Smooth muscle cell (in vitro differentiated cells): ENCODE measurements around the gene UPF1. TPM values are rescaled to one million over a fixed set of nuclear protein-coding genes. Genes with fewer than 3 reads are reported as not detected.
"Not testable (repeated sequence)": the region's sequence is repeated elsewhere in the genome, so short reads cannot be mapped to it uniquely, and the experiment has no call there.

ENCODE experiments used
- DNase-seq: peaks from one replicate; lab custom pipeline; 2025; ENCODE audit not compliant: unreplicated experiment; lab: John Stamatoyannopoulos, UW
- H2AFZ ChIP-seq: fragments of 200-600 bp; sonication (generic); 2 replicates; pipeline ENCODE4 v1.6.0; 2016; ENCODE audit warnings: antibody characterized with exemption, low read depth, mild to moderate bottlenecking
- H3F3A ChIP-seq: fragments of 200-600 bp; sonication (generic); 2 replicates; pipeline ENCODE4 v1.6.0; 2017; ENCODE audit warnings: antibody characterized with exemption, low read depth
- H3K27ac ChIP-seq: fragments of 200-600 bp; sonication (generic); 2 replicates; pipeline ENCODE4 v1.5.1; 2016; ENCODE audit warnings: low read depth, mild to moderate bottlenecking
- H3K27me3 ChIP-seq: fragments of 200-600 bp; sonication (generic); 2 replicates; pipeline ENCODE4 v1.6.1; 2016; ENCODE audit warnings: low read depth, mild to moderate bottlenecking
- H3K36me3 ChIP-seq: fragments of 200-600 bp; sonication (generic); 2 replicates; pipeline ENCODE4 v1.5.1; 2016; ENCODE audit warnings: low read depth
- H3K4me1 ChIP-seq: fragments of 200-600 bp; sonication (generic); 2 replicates; pipeline ENCODE4 v1.5.1; 2016; ENCODE audit warnings: low read depth
- H3K4me2 ChIP-seq: fragments of 200-600 bp; sonication (generic); 2 replicates; pipeline ENCODE4 v1.6.0; 2016; ENCODE audit warnings: mild to moderate bottlenecking
- H3K4me3 ChIP-seq: fragments of 200-600 bp; sonication (generic); 2 replicates; pipeline ENCODE4 v1.5.1; 2016; ENCODE audit warnings: mild to moderate bottlenecking
- H3K79me2 ChIP-seq: fragments of 200-600 bp; sonication (generic); 2 replicates; pipeline ENCODE4 v1.6.0; 2016; ENCODE audit warnings: low read depth, mild to moderate bottlenecking
- H3K9ac ChIP-seq: fragments of 200-600 bp; sonication (generic); 2 replicates; pipeline ENCODE4 v1.6.0; 2016; ENCODE audit warnings: low read depth
- H3K9me3 ChIP-seq: fragments of 200-600 bp; sonication (generic); replicated peaks from 2 replicates; pipeline ENCODE4 v1.5.1; 2016; ENCODE audit warnings: low read depth
- H4K20me1 ChIP-seq: fragments of 200-600 bp; sonication (generic); 2 replicates; pipeline ENCODE4 v1.6.0; 2016; ENCODE audit warnings: low read depth
- WGBS: methylation state at CpG from one replicate; pipeline ENCODE4 v1.1.7; 2016; ENCODE audit warnings: low lambda C conversion rate; 5-methylcytosine and 5-hydroxymethylcytosine counted together
- polyA plus RNA-seq: library from polyadenylated mRNA; unstranded; fragments of >200 nt; fragmentation: Nextera tagmentation; extraction: Ambion mirVana; gene quantifications from 2 replicates; pipeline ENCODE4 v1.2.1, GENCODE V29; 2016
- total RNA-seq: library from RNA; depleted of rRNA; stranded (reverse); fragments of >200 nt; gene quantifications from 2 replicates; pipeline ENCODE4 v1.2.3, GENCODE V29; 2014
- TF ChIP-seq, protein P1 (sequence below): fragments of 200-600 bp; sonication (generic); IDR thresholded peaks from 2 replicates; pipeline ENCODE4 v1.5.1; 2017; ENCODE audit warnings: borderline replicate concordance, mild to moderate bottlenecking, antibody characterized with exemption; ENCODE audit not compliant: insufficient read depth, poor library complexity, severe bottlenecking

The UPF1 gene
- total and polyA plus RNA-seq, 2 experiments from 2014 or later, result 30.3 to 37.8 TPM

DNA sequence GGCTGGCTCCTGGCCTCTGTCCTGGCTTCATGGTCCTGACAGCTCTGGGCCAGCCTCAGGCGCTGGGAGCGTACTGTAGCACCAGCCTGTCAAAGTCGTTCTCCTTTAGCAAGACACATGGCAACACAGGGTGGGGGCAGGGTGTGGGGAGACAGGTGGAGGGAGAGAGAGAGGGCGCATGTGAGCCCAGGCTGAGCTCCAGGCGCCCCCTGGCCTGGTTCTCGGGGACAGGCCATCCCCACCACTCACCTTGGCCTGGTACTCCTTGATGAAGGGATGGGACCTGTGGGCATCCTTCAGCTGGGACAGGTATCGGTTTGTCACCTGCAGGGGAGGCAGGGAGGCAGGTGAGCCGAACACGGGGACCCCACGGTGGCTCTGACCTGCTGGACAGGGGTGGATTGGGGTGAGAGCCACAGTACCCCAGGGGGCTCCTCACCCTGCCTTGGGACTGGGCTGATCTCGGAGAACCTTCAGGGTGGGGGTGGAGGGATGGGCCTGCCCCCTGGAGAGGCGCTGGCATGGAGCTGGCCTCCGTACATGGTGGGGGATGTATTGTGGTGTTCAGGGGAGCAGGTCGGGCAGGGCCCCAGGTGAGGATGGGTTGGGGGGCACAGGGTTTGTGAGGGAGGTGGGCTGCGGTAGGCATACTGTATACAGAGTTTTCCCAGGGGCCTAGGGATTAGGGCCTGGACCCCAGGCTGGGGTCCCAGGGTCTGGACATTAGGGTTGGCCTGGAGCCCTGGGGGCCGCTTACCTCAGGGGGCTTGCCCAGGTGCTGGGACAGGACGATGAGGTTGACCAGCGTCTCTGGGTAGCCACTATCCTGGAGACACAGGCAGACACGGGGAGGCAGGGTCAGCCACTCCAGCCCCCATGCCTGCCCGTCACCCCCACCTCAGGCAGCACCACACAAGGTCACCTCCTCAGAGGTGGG lies 68.1 kb downstream of the UPF1 start:
- Histone ChIP-seq H2AFZ (no peak overlapping the region), H3K9ac (no peak overlapping the region), H3K4me2 (no peak overlapping the region), H3K27me3 (no peaks in the 10 kb centered on the region), H3K4me3 (no peak overlapping the region), H3K27ac (no peak overlapping the region), H3K4me1 (peaks cover under 1% of the 10 kb centered on the region), H3K9me3 (no peaks in the 10 kb centered on the region), H3K79me2 (no peaks in the 10 kb centered on the region), H3K36me3 (no peaks in the 10 kb centered on the region), H3F3A (no peaks in the 10 kb centered on the region), H4K20me1 (peaks cover 21% of the 10 kb centered on the region)
- 91% methylated on average over 20 of the region's 20 CpGs for WGBS
- TF ChIP-seq, protein P1, sequence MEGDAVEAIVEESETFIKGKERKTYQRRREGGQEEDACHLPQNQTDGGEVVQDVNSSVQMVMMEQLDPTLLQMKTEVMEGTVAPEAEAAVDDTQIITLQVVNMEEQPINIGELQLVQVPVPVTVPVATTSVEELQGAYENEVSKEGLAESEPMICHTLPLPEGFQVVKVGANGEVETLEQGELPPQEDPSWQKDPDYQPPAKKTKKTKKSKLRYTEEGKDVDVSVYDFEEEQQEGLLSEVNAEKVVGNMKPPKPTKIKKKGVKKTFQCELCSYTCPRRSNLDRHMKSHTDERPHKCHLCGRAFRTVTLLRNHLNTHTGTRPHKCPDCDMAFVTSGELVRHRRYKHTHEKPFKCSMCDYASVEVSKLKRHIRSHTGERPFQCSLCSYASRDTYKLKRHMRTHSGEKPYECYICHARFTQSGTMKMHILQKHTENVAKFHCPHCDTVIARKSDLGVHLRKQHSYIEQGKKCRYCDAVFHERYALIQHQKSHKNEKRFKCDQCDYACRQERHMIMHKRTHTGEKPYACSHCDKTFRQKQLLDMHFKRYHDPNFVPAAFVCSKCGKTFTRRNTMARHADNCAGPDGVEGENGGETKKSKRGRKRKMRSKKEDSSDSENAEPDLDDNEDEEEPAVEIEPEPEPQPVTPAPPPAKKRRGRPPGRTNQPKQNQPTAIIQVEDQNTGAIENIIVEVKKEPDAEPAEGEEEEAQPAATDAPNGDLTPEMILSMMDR, result no peak
- DNase-seq, result no peak

DNA sequence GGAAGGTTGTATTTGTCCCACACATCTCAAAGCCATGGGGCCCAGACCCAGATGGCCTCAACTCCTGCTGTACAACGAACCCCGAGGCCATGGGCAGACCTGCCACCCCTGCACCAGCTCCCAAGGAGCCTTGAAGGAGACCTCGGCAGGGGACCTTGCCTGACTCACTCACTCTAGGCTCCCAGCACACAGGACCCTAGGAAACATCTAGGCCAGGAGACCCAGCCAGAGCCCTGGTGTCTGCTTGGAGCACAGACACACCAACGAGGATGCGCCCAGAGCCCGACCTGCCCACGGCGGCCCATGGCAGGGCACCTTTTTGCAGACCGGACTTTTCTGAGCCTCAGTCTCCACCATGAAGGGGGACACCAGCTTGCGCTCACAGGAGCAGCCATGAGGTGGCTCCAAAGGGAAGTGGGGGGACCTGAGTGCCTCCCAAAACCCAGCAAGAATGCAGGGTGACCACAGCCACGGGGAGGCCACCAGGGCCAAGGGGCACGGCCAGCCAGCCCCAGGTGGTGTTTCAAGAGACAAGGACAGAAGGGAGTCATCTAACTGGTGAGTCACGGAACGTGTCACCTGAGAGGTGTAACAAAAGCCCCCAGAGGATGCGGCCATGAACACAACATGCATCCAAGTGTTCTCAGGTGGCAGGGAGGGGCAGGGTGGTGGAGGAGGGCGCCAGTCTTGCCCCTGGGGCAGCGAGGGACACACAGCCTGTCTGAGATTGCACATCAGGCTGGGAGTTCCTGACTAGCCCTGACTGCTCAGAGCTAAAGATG lies 69.1 kb downstream of the UPF1 start:
- no peak overlapping the region for H3K9ac ChIP-seq
- 96% methylated on average over 17 of the region's 17 CpGs for WGBS
- no peaks in the 10 kb centered on the region for H3K4me1 ChIP-seq
- H3K9me3 ChIP-seq, result no peaks in the 10 kb centered on the region
- H2AFZ ChIP-seq, result no peak overlapping the region
- H3K27me3 ChIP-seq, result no peaks in the 10 kb centered on the region
- TF ChIP-seq, protein P1, result no peak
- H3K27ac ChIP-seq, result no peak overlapping the region
- no peaks in the 10 kb centered on the region for H3F3A ChIP-seq
- no peaks in the 10 kb centered on the region for H3K79me2 ChIP-seq
- no peak overlapping the region for H3K4me2 ChIP-seq
- H3K4me3 ChIP-seq, result no peak overlapping the region
- DNase-seq, result no peak
- H4K20me1 ChIP-seq, result peaks cover 30% of the 10 kb centered on the region
- no peaks in the 10 kb centered on the region for H3K36me3 ChIP-seq

DNA sequence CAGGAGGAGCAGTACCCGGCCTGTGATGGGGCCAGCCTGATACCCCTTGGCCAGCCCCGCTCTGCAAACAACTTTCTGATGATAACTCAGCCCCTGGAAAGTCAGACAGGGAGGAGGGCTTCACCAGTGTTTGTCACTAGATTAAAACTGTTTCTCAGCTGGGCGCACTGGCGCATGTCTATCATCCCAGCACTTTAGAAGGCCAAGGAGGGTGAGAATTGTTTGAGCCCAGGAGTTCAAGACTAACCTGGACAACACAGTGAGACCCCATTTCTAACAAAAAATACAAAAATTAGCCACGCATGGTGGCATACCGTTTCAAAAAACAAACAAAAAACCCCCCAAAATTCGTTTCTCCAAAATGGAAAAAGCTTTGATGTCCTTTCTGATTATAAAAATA lies 69.7 kb downstream of the UPF1 start:
- Histone ChIP-seq H3K79me2 (no peaks in the 10 kb centered on the region), H3K9ac (no peak overlapping the region), H3K27ac (no peak overlapping the region), H3K9me3 (no peaks in the 10 kb centered on the region), H3F3A (no peaks in the 10 kb centered on the region), H3K27me3 (no peaks in the 10 kb centered on the region), H4K20me1 (peaks cover 34% of the 10 kb centered on the region), H2AFZ (no peak overlapping the region), H3K4me3 (no peak overlapping the region), H3K36me3 (no peaks in the 10 kb centered on the region), H3K4me1 (no peaks in the 10 kb centered on the region), H3K4me2 (no peak overlapping the region)
- WGBS, result over 99% methylated on average over 7 of the region's 7 CpGs
- TF ChIP-seq, protein P1, result no peak
- no peak for DNase-seq

DNA sequence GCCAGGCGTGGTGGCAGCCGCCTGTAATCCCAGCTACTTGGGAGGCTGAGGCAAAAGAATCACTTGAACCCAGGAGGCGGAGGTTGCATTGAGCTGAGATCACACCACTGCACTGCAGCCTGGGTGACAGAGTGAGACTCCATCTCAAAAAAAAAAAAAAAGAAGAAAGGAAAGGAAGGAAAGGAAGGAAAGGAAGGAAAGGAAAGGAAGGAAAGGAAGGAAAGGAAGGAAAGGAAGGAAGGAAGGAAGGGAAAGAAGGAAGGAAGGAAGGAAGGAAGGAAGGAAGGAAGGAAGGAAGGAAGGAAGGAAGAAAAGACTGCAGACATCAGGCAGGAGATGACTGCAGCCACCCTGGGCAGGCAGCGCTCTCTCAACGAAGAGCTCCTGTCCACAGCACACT lies 70.8 kb downstream of the UPF1 start:
- not testable (repeated sequence) for H3K36me3 ChIP-seq, H3K27me3 ChIP-seq

More for the DNA sequence above, 70.8 kb downstream of the UPF1 start:
- not testable (repeated sequence) for H3F3A ChIP-seq, H3K9me3 ChIP-seq, DNase-seq, H3K9ac ChIP-seq, H2AFZ ChIP-seq, H3K27ac ChIP-seq, H3K4me1 ChIP-seq, H3K4me2 ChIP-seq, H3K79me2 ChIP-seq, H3K4me3 ChIP-seq
- WGBS, result 96% methylated on average over 5 of the region's 5 CpGs
- H4K20me1 ChIP-seq, result peaks cover 44% of the 10 kb centered on the region
